Endothelial cell of umbilical vein (primary cell): ENCODE data around the gene HSPBAP1. TPM values are rescaled to one million over a fixed set of nuclear protein-coding genes. Genes with fewer than 3 reads are reported as not detected.

ENCODE experiments used
- BruUV-seq: library from RNA; stranded (reverse); fragments of 400-500 nt; replicated peaks from 2 replicates; lab custom pipeline; 2021; lab: Mats Ljungman, UMichigan
- CTCF ChIA-PET: fragments of 300-600, 350-600 bp; sonication (Branson Sonifier 250); formaldehyde crosslinking; loops from one replicate; lab custom pipeline; 2021; ENCODE audit warnings: antibody characterized with exemption, inconsistent platforms; lab: Charles Lee
- POLR2A ChIA-PET: fragments of 300-600, 350-600 bp; sonication (Branson Sonifier 250); formaldehyde crosslinking; loops from one replicate; lab custom pipeline; 2021; ENCODE audit warnings: antibody characterized with exemption, inconsistent platforms; lab: Charles Lee
- DNase-seq: peaks from one replicate; pipeline ENCODE4 v3.0.0-alpha.2; 2011; ENCODE audit warnings: low read depth, low spot score
- FAIRE-seq: peaks from 2 replicates; lab custom pipeline; 2011; peaks lifted over from hg19 to GRCh38; lab: Jason Lieb, UNC
- H2AFZ ChIP-seq: 2 replicates; pipeline ENCODE4 v1.6.0; 2012; ENCODE audit warnings: low read depth, low read length, control low read depth, inconsistent platforms
- H3K27ac ChIP-seq: 2 replicates; pipeline ENCODE4 v1.5.1; 2011; ENCODE audit warnings: low read depth, mild to moderate bottlenecking, control low read depth, low read length, moderate library complexity; ENCODE audit not compliant: insufficient read depth
- H3K27me3 ChIP-seq, 2 experiments: 2 replicates each; pipeline versions ENCODE4 v1.6.0 to v1.6.1; 2011; ENCODE audit warnings: low read length in 2 of 2, mixed read lengths in 1 of 2; ENCODE audit not compliant: control insufficient read depth in 2 of 2, insufficient read depth in 2 of 2
- H3K36me3 ChIP-seq, 2 experiments: 2 replicates in 1 of 2; 3 replicates in 1 of 2; pipeline ENCODE4 v1.5.1; 2011; ENCODE audit warnings: low read length in 2 of 2, mild to moderate bottlenecking in 1 of 2, moderate library complexity in 1 of 2; ENCODE audit not compliant: control insufficient read depth in 2 of 2, insufficient read depth in 2 of 2; ENCODE audit errors: extremely low read depth in 1 of 2
- H3K4me1 ChIP-seq: 3 replicates; pipeline ENCODE4 v1.5.1; 2011; ENCODE audit warnings: mild to moderate bottlenecking, low read length; ENCODE audit not compliant: control insufficient read depth, insufficient read depth; ENCODE audit errors: extremely low read depth
- H3K4me2 ChIP-seq: 2 replicates; pipeline ENCODE4 v1.6.1; 2011; ENCODE audit warnings: low read length, control low read depth, mixed read lengths; ENCODE audit not compliant: insufficient read depth
- H3K4me3 ChIP-seq, 3 experiments: fragments of 200-600 bp in 1 of 3; sonication (generic), shearing (Covaris generic) in 1 of 3; replicated peaks in 1 of 3; 2 replicates each; pipeline ENCODE4 v1.5.1; 2011 to 2016; ENCODE audit warnings: control low read depth in 3 of 3, low read length in 3 of 3, mild to moderate bottlenecking in 2 of 3, inconsistent platforms in 1 of 3, low read depth in 1 of 3, moderate library complexity in 1 of 3; ENCODE audit not compliant: insufficient read depth in 1 of 3
- H3K79me2 ChIP-seq: 2 replicates; pipeline ENCODE4 v1.6.0; 2012; ENCODE audit warnings: low read length, inconsistent platforms; ENCODE audit not compliant: control insufficient read depth, insufficient read depth
- H3K9ac ChIP-seq: replicated peaks from 2 replicates; pipeline ENCODE3; 2011; ENCODE audit warnings: low read length, control low read depth; ENCODE audit not compliant: insufficient read depth; ENCODE audit errors: extremely low read depth
- H3K9me1 ChIP-seq: replicated peaks from 3 replicates; pipeline ENCODE4 v1.6.0; 2011; ENCODE audit warnings: mild to moderate bottlenecking, low read length; ENCODE audit not compliant: control insufficient read depth, insufficient read depth; ENCODE audit errors: extremely low read depth
- H3K9me3 ChIP-seq: replicated peaks from 2 replicates; pipeline ENCODE4 v1.5.1; 2012; ENCODE audit warnings: low read length, inconsistent platforms; ENCODE audit not compliant: control insufficient read depth, insufficient read depth
- H4K20me1 ChIP-seq: replicated peaks from 2 replicates; pipeline ENCODE3; 2011; ENCODE audit warnings: mild to moderate bottlenecking, low read length; ENCODE audit not compliant: control insufficient read depth, insufficient read depth; ENCODE audit errors: extremely low read depth
- CTCF ChIP-seq, 2 donors: IDR thresholded peaks; 1 replicate in 1 of 2; 2 replicates in 1 of 2; pipeline ENCODE4 v1.5.1; 2011; ENCODE audit warnings: low read length in 2 of 2, mild to moderate bottlenecking in 2 of 2, moderate library complexity in 2 of 2, control low read depth in 1 of 2, inconsistent platforms in 1 of 2, low read depth in 1 of 2; ENCODE audit not compliant: insufficient read depth in 1 of 2; ENCODE audit errors: extremely low read depth in 1 of 2
- EZH2 ChIP-seq: IDR thresholded peaks from 2 replicates; pipeline ENCODE4 v1.6.1; 2012; ENCODE audit warnings: borderline replicate concordance, low read depth, mild to moderate bottlenecking, moderate library complexity, low read length, inconsistent platforms; ENCODE audit not compliant: severe bottlenecking
- FOS ChIP-seq: IDR thresholded peaks from 2 replicates; pipeline ENCODE4 v1.6.1; 2011; ENCODE audit warnings: mild to moderate bottlenecking, low read length, moderate library complexity, borderline replicate concordance; ENCODE audit not compliant: insufficient read depth
- GATA2 ChIP-seq: IDR thresholded peaks from 2 replicates; pipeline ENCODE4 v1.7.0; 2011; ENCODE audit warnings: low read depth, mild to moderate bottlenecking, moderate library complexity, mixed read lengths, low read length; ENCODE audit not compliant: insufficient read length, insufficient read depth
- JUN ChIP-seq: IDR thresholded peaks from 2 replicates; pipeline ENCODE4 v1.6.1; 2011; ENCODE audit warnings: borderline replicate concordance, low read depth; ENCODE audit not compliant: insufficient read length, insufficient read depth
- MYC ChIP-seq: IDR thresholded peaks from one replicate; pipeline ENCODE4 v1.6.1; 2011; ENCODE audit warnings: mild to moderate bottlenecking, low read depth, low read length
- POLR2A ChIP-seq: IDR thresholded peaks from 2 replicates; pipeline ENCODE4 v1.6.1; 2012; ENCODE audit warnings: low read depth, mild to moderate bottlenecking, control low read depth, low read length
- POLR2AphosphoS5 ChIP-seq: IDR thresholded peaks from 2 replicates; pipeline ENCODE4 v1.6.1; 2012; ENCODE audit warnings: low read depth, mild to moderate bottlenecking, control low read depth, low read length, moderate library complexity; ENCODE audit not compliant: insufficient read depth
- dilution Hi-C: fragments of 300-500 bp; cut with MboI; formaldehyde crosslinking; loops from one replicate; pipeline ENCODE4 v1.15.0; 2019; ENCODE audit warnings: low sequenced_read_pairs; ENCODE audit not compliant: extremely low pct_ligation_motif_present
- intact Hi-C: fragments of 100-400 bp; cut with micrococcal nuclease; formaldehyde crosslinking; loops from one replicate; pipeline ENCODE4 v1.10.0; 2022
- polyA plus RNA-seq, 4 experiments: library from polyadenylated mRNA; depleted of rRNA in 3 of 4; stranded (reverse) in 3 of 4; unstranded in 1 of 4; fragments of >200 nt; gene quantifications; 2 replicates each; pipeline versions ENCODE4 v1.2.1 to v1.2.3, GENCODE V29; 2011 to 2012; ENCODE audit warnings: missing spikeins in 1 of 4
- total RNA-seq: library from RNA; stranded (reverse); gene quantifications from 2 replicates; pipeline ENCODE4 v1.2.3, GENCODE V29; 2021
- TF ChIP-seq, protein P1 (sequence below): IDR thresholded peaks from 2 replicates; pipeline ENCODE4 v1.6.1; 2011; ENCODE audit not compliant: insufficient read depth, insufficient read length

Gene HSPBAP1
- total and polyA plus RNA-seq, 2 donors (not counting 3 experiments of a cell fraction or from before 2014, with no cell fraction given), result 5.3 to 10.6 TPM

DNA sequence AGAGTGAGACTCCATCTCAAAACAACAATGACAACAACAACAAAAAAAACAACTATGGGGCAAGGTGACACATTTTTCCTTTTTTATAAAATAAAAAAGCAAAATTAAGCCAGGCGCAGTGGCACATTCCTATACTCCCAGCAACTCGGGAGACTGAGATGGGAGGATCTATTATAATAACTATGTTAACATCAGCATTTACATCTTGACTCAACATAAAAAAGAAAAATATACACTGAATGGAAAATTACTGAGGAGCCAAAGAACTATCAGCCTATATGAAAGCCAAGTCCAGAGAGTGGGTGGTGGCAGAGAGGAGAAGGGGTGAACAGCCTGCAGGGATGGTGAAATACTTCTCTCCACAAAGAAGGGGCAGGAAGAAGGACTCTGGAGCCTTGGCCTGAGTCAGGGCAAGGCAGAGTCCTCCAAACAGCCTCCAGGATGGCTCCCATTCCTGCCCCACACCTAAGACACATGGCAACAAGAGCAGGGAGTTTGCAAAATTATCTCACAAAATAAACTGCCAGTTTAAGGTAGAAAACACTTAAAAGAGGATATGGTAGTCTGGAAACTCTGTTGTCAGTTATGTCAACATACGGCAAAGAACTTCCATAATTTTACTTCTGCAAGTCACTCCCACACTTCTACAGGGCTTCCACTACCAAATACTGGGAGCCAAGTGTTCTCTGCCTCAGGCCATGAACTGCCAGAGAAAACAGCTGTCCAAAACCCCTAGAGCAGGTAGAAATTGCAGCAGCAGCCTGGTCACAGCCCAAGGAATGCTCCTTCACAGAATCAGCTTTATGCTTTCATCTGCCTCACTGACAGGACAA is 25.9 kb downstream of the HSPBAP1 start:
- Histone ChIP-seq H3K4me1 (peaks cover 10% of the 10 kb centered on the region), H3K36me3 (no peaks in the 10 kb centered on the region), H3K27ac (no peak overlapping the region), H4K20me1 (peaks cover 2% of the 10 kb centered on the region), H3K9me3 (no peaks in the 10 kb centered on the region), H3K79me2 (no peaks in the 10 kb centered on the region), H3K4me2 (no peak overlapping the region), H3K27me3 (no peaks in the 10 kb centered on the region), H3K9ac (no peak overlapping the region), H2AFZ (no peak overlapping the region), H3K9me1 (no peaks in the 10 kb centered on the region), H3K4me3 (no peak overlapping the region)
- TF ChIP-seq MYC (no peak), GATA2 (no peak), EZH2 (no peak), POLR2AphosphoS5 (no peak), CTCF (IDR thresholded peaks at IDR 0.05; ENCODE audit: extremely low read depth in 1 of 2, insufficient read depth in 1 of 2, low read depth in 1 of 2, low read length in 2 of 2) (no peak), JUN (no peak), FOS (no peak), POLR2A (no peak)
- TF ChIP-seq, protein P1, sequence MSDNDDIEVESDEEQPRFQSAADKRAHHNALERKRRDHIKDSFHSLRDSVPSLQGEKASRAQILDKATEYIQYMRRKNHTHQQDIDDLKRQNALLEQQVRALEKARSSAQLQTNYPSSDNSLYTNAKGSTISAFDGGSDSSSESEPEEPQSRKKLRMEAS, result no peak
- DNase-seq (no peak), FAIRE-seq (no peak)
- BruUV-seq, result no TSS peak
- CTCF ChIA-PET, result no interaction called here
- POLR2A ChIA-PET, result no interaction called here
- intact Hi-C loops, result no loop called here
- dilution Hi-C loops, result no loop called here
